Neural cell (in vitro differentiated cells): ENCODE measurements around the gene FADS1.

Source experiments
- CTCF ChIP-seq: fragments of 450-650 bp; IDR thresholded peaks from 2 replicates; pipeline ENCODE4 v1.5.1; 2014; ENCODE audit warnings: antibody characterized with exemption, mild to moderate bottlenecking, moderate library complexity; ENCODE audit not compliant: poor library complexity, severe bottlenecking
- EP300 ChIP-seq: fragments of 450-650 bp; conservative IDR thresholded peaks from 2 replicates; pipeline ENCODE4 v1.6.1; 2014; ENCODE audit warnings: antibody characterized with exemption, mild to moderate bottlenecking, moderate library complexity; ENCODE audit not compliant: poor library complexity, severe bottlenecking
- POLR2AphosphoS5 ChIP-seq: IDR thresholded peaks from 2 replicates; pipeline ENCODE4 v1.6.1; 2012
- SMC3 ChIP-seq: fragments of 450-650 bp; conservative IDR thresholded peaks from 2 replicates; pipeline ENCODE4 v1.6.1; 2014; ENCODE audit warnings: antibody characterized with exemption, mild to moderate bottlenecking, moderate library complexity; ENCODE audit not compliant: poor library complexity

GRCh38 chr11:61806785-61807184 is 10.0 kb downstream of the FADS1 start:
- TF ChIP-seq CTCF (no peak), EP300 (no peak), POLR2AphosphoS5 (no peak), SMC3 (no peak)
